SKM-1 (cell line): ENCODE measurements around the gene LARP1B.
A peak's percentile ranks its signal among the peaks of the same experiment; 100 is the strongest.
"Not testable (repeated sequence)": the region's sequence is repeated elsewhere in the genome, so short reads cannot be mapped to it uniquely, and the experiment has no call there.

Experiments used
- DNase-seq: peaks from one replicate; lab custom pipeline; 2025; ENCODE audit not compliant: unreplicated experiment; lab: John Stamatoyannopoulos, UW

The LARP1B gene

GRCh38 chr4:128060699-128061565 is at the start of gene LARP1B:
TSS of gene LARP1B (plus strand) at chr4:128061312. CDS start at chr4:128074952, 13,640 bp downstream.
- DNase-seq = peak; percentile 93

- DNase-seq = no peak
These were observed 35.8 kb upstream of the LARP1B start for GRCh38 chr4:128025319-128025718.

DNA sequence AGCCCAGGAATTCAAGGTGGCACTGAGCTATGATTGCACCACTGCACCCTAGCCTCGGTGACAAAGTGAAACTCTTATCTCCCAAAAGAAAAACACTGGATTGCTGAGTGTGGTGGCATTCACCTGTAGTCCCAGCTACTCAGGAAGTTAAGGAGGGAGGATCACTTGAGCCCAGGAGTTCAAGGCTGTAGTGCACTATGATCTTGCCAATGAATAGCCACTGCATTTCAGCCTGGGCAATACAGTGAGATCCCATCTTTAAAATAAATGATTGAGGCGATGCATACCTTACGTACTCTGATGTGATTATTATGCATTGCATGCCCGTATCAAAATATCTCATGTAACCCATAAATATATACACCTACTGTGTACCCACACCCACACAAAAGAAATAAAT is 31.2 kb upstream of the LARP1B start:
- DNase-seq = no peak

GRCh38 chr4:128031756-128032384 is 29.2 kb upstream of the LARP1B start:
- no peak for DNase-seq

DNA sequence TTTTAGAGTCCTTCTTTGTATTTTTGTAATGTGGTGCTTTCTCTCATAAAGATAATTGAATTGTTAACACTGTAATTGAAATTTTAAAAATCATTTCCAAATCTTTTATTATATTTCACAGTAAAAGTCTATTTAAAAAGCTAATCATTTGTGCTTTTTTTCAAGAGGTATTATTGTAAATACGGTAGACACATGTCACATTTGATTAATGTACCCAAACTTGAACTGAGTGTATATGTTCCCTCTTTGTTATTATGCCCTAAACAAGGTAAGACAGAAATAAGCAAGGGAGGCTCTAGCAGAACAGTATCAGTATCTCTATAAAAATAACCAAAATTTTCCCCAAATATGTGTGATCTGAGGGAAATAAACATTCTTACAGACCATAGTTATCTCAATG is 21.5 kb upstream of the LARP1B start:
- DNase-seq = no peak

DNA sequence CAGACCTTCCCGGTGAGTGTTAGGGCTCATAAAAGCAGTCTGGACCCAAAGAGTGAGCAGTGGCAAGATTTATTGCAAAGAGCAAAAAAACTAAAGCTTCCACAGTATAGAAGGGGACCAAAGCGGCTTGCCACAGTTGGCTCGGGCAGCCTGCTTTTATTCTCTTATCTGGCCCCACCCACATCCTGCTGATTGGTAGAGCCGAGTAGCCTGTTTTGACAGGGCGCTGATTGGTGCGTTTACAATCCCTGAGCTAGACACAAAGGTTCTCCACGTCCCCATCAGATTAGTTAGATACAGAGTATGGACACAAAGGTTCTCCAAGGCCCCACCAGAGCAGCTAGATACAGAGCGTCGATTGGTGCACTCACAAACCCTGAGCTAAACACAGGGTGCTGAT is 14.1 kb upstream of the LARP1B start:
- not testable (repeated sequence) for DNase-seq

DNA sequence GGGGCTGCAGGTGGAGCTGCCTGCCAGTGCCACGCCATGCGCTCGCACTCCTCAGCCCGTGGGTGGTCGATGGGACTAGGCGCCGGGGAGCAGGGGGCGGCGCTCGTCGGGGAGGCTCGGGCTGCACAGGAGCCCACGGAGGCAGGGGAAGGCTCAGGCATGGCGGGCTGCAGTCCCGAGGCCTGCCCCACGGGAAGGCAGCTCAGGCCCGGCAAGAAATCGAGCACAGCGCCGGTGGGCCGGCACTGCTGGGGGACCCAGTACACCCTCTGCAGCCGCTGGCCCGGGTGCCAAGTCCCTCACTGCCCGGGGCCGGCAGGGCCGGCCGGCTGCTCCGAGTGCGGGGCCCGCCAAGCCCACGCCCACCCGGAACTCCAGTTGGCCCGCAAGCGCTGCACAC is 13.6 kb upstream of the LARP1B start:
- DNase-seq = not testable (repeated sequence)

DNA sequence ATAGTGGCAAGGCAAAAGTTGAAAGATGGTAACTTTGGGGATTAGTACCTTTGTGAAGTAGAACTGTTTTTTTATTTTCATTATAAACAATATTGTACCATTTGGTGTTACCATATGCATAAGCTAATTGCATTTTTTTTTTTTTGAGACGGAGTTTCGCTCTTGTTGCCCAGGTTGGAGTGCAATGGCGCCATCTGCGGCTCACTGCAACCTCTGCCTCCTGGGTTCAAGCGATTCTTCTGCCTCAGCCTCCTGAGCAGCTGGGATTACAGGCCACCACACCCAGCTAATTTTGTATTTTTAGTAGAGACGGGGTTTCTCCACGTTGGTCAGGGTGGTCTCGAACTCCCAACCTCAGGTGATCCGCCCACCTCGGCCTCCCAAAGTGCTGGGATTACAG is 9.9 kb upstream of the LARP1B start:
- DNase-seq = not testable (repeated sequence)

DNA sequence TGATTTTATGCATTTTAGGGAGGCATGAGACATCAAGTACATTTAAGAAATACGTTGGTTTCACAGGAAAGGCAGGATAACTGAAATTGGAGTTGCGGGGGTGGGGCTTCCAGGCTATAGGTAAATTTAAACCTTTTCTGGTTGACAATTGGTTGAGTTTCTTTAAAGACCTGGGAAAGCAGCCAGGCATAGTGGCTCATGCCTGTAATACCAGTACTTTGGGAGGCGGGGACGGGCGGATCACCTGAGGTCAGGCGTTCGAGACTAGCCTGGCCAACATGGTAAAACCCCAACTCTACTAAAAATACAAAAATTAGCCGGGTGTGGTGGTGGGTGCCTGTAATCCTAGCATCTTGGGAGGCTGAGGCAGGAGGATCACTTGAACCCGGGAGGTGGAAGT is 6.2 kb upstream of the LARP1B start:
- not testable (repeated sequence) for DNase-seq

DNA sequence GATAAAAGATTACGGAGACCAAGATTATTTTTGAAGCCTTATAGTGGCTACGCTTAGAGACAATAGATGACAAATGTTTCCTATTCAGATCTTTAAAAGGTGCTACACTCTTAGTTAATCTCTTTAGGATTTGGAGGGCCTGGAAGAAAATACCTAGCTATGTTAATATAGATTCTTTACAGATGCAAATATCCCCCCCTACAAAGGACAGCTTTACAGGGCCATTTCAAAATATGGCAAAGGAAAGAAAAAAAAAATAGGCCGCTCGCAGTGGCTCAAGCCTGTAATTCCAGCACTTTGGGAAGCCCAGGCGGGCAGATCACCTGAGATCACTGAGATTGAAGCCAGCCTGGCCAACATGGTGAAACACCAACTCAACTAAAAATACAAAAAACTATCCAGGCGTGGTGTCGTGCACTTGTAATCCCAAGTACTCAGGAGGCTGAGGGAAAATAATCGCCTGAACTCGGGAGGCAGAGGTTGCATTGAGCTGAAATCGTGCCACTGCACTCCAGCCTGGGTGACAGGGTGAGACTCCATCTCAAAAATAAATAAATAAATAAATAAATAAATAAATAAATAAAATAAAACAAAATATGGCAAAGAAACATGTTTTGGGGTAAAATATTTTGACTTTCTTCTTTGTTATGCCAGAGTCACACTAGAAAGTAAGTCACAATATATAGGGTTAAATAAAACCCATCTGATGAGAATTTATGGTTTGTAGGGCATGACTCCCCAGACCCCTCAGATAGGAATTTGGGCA is 5.5 kb upstream of the LARP1B start:
- DNase-seq = not testable (repeated sequence)

DNA sequence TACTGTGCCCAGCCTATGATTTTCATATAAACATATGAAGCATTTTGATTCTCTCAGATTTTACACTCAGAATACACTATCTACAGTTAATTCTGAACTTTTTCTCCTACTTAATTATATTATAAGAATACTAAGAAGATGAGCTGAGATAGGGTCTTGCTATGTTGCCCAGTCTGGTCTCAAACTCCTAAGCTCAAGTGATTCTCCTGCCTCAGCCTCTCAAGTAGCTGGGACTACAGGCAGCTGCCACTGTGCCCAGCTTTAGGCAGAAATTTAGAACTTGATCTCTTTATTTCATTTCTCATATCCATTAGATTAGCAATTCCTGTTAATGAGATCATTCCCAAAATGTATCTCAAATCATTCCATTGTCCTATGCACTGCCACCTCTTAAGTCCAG is 4.7 kb upstream of the LARP1B start:
- DNase-seq = no peak

DNA sequence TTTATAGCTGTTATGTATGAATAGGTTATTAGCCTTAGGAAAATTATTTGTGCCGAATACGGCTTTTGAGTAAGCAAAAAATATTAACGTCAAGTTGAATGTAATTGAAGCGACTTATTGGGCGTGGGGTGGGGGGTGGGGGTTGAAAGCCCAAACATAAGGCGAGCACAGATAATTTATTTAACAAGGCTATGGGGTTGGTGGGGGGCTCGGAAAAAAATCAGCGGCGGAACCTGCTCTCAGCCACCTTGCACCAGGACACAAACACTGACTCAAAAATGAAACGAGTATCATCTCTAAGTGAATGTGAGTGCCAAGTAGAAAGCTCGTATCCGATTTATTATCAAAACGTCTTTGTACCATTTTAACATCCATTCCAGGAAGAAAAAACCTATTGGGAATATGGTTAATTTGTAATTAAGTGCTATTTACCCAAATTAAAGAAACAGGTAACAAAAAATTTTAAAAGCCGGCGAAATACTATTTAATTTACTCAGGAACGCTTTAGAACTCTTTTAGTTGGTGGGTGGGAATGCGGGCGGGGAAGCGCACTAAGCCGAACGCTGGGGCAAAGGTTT is 902 bp upstream of the LARP1B start:
- no peak for DNase-seq

DNA sequence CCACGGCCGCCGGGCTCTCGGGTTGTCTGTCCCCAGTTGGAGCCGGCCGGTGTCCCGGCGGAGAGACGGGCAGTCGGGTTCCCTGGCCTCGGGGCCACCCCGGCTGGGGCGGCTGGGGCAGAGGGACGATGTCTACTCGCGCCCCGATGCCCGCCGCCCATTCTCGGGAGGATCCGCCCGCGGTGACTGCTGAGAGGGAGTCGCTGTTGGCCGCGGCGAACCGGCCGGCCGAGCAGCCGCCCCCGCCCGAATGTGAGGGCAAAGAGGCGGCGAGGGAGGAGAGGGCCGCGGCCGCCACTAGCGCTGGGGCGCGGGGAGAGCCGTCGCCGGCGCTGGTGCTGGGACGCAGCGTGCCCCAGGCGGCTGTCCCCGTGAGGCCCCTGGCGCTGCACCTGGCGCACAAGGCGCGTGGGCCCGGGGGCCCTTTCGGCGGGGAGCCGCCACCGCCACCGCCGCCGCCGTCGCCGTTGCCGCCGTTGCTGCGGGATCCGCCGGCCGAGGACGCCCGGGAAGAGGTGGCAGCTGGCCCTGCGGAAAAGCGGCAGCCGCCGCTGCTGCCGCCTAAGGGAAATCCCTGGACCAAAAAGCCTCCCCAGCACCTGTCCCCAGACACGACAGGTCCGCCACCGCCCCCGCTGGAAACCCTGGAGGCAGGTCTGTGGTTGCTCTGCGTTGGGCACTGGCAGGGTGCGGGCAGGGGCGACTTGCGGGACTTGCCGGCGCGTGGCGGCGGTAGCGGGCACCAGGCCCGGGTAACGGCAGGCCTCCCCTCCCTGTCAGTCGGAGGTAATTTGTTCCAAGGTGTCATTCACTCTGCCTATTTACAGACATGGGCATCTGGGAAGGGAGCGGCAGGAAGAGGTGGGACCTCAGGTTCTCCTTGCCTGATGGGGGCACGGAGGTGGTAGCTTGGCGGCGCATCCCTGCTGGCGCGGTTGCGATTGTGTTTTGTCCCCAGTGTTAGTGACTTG is 739 bp downstream of the LARP1B start:
- DNase-seq = no peak

- DNase-seq = not testable (repeated sequence)
These were observed 5.3 kb downstream of the LARP1B start for GRCh38 chr4:128066453-128066820.

- peak; percentile 7 for DNase-seq
These were observed 7.8 kb downstream of the LARP1B start for GRCh38 chr4:128068918-128069317.

DNA sequence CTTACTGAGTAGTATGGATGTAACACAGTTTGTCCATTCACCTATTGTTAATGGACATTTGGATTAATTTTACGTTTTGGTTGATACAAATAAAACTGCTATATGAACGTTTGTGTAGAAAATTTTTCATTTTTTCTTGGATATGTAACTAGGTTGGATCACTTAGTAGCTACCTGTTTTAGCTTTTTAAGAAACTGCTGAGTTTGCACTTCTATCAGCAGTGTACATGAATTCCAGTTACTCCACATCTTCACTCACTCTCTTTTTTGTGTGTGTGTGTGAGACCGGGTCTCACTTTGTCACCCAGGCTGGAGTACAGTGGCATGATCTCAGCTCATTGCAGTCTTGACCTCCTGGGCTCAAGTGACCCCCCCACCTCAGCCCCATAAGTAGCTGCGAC is 15.4 kb downstream of the LARP1B start:
- no peak for DNase-seq

DNA sequence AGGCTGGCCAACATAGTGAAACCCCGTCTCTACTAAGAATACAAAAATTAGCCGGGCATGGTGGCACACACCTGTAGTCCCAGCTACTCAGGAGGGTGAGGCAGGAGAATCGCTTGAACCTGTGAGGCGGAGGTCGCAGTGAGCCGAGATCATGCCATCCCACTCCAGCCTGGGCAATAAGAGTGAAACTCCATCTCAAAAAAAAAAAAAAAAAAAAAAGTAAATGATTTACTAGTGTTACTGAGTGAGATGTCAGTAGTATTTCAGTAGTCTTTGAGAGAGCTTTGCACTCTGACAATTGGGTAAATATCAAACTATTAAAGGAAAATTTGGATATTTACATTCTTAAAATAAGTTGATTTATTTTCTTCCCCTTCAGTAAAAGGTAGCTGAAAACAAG is 34.2 kb downstream of the LARP1B start:
- not testable (repeated sequence) for DNase-seq

GRCh38 chr4:128107766-128108165 is 46.7 kb downstream of the LARP1B start:
- DNase-seq = no peak

- no peak for DNase-seq
These were observed 61.9 kb downstream of the LARP1B start for GRCh38 chr4:128123036-128123435.

DNA sequence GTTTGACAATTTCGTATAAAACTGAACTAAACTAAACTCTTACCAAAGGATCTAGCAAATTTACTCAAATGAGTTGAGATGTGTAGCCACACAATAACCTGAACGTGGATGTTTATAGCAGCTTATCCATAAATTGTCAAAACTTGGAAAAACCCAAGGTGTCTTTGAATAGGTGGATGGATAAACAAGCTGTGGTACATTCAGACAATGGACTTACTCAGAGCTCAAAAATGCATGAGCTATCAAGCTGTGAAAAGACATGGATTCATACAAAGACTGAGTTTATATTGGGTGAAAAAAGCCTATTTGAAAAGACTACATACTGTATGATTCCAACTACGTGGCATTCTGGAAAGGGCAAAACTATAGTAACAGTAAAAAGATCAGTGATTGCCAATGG is 69.5 kb downstream of the LARP1B start:
- no peak for DNase-seq
